Mesendoderm (in vitro differentiated cells): ENCODE results near the gene DOP1A. TPM values are rescaled to one million over a fixed set of nuclear protein-coding genes. Genes with fewer than 3 reads are reported as not detected.

Experiments used
- DNase-seq: peaks from one replicate; pipeline ENCODE4 v3.0.0; 2013
- H2AK5ac ChIP-seq: 2 replicates; pipeline ENCODE4 v1.6.1; 2013; ENCODE audit warnings: low read length, inconsistent platforms
- H2BK120ac ChIP-seq: 2 replicates; pipeline ENCODE4 v1.6.1; 2013; ENCODE audit warnings: low read depth, mild to moderate bottlenecking, low read length, moderate library complexity, mixed read lengths
- H2BK15ac ChIP-seq: replicated peaks from 2 replicates; pipeline ENCODE4 v1.6.1; 2013; ENCODE audit warnings: low read depth, mild to moderate bottlenecking, moderate library complexity
- H2BK5ac ChIP-seq: 2 replicates; pipeline ENCODE4 v1.6.1; 2013; ENCODE audit warnings: low read length, inconsistent platforms
- H3K18ac ChIP-seq: 2 replicates; pipeline ENCODE4 v1.6.1; 2013; ENCODE audit warnings: mild to moderate bottlenecking, low read length, mixed read lengths
- H3K23ac ChIP-seq: one replicate; pipeline ENCODE4 v1.6.1; 2013; ENCODE audit warnings: low read length
- H3K27ac ChIP-seq: 2 replicates; pipeline ENCODE4 v1.5.1; 2013; ENCODE audit warnings: low read depth, mild to moderate bottlenecking, inconsistent platforms, low read length, moderate library complexity
- H3K27me3 ChIP-seq: 2 replicates; pipeline ENCODE4 v1.6.1; 2013; ENCODE audit warnings: low read length, control low read depth, mild to moderate bottlenecking, inconsistent platforms; ENCODE audit not compliant: insufficient read depth, poor library complexity
- H3K36me3 ChIP-seq: 2 replicates; pipeline ENCODE4 v1.6.1; 2013; ENCODE audit warnings: low read length, inconsistent platforms; ENCODE audit not compliant: control insufficient read depth, insufficient read depth
- H3K4ac ChIP-seq: one replicate; pipeline ENCODE4 v1.6.1; 2013; ENCODE audit warnings: low read depth, mild to moderate bottlenecking, low read length, moderate library complexity
- H3K4me1 ChIP-seq: 2 replicates; pipeline ENCODE4 v1.6.1; 2013; ENCODE audit warnings: low read depth, low read length, inconsistent platforms; ENCODE audit not compliant: control insufficient read depth
- H3K4me2 ChIP-seq: 2 replicates; pipeline ENCODE4 v1.6.1; 2013; ENCODE audit warnings: low read length
- H3K4me3 ChIP-seq: 2 replicates; pipeline ENCODE4 v1.5.1; 2013; ENCODE audit warnings: mild to moderate bottlenecking, low read length
- H3K56ac ChIP-seq: one replicate; pipeline ENCODE4 v1.6.1; 2013; ENCODE audit warnings: low read length
- H3K79me1 ChIP-seq: 2 replicates; pipeline ENCODE4 v1.6.1; 2013; ENCODE audit warnings: low read length, inconsistent platforms
- H3K79me2 ChIP-seq: 2 replicates; pipeline ENCODE4 v1.6.1; 2013; ENCODE audit warnings: mild to moderate bottlenecking, low read length; ENCODE audit not compliant: control insufficient read depth, insufficient read depth
- H3K9ac ChIP-seq: 2 replicates; pipeline ENCODE4 v1.6.1; 2013; ENCODE audit warnings: low read length, inconsistent platforms
- H4K5ac ChIP-seq: one replicate; pipeline ENCODE4 v1.6.1; 2013; ENCODE audit warnings: low read length
- H4K8ac ChIP-seq: one replicate; pipeline ENCODE4 v1.6.1; 2013; ENCODE audit warnings: low read depth, mild to moderate bottlenecking, control low read depth, low read length, moderate library complexity
- WGBS: extraction: QIAGEN DNeasy Blood & Tissue Kit; methylation state at CpG from one replicate; pipeline ENCODE4 v1.1.7; 2013; ENCODE audit warnings: low lambda C conversion rate, missing lambda C conversion rate; ENCODE audit not compliant: insufficient coverage; ENCODE audit errors: extremely low coverage; 5-methylcytosine and 5-hydroxymethylcytosine counted together
- polyA plus RNA-seq, 2 experiments: library from polyadenylated mRNA; stranded (reverse); fragments of 200-250 nt; gene quantifications; one replicate each; pipeline ENCODE4 v1.2.3, GENCODE V29; 2013

DOP1A gene
- polyA plus RNA-seq (2013, experiment 1 of 2), result 3.7 TPM
- 3.5 TPM for polyA plus RNA-seq (2013, experiment 2 of 2)

GRCh38 chr6:83067448-83068439 is at the start of gene DOP1A:
Gene DOP1A (plus strand): TSS chr6:83067671. CDS start chr6:83096978, 29,307 bp downstream.
- H2BK15ac ChIP-seq, result peak within 1 kb of the TSS; percentile 74
- no peak within 1 kb of the TSS for H4K5ac ChIP-seq
- H4K8ac ChIP-seq, result no peak within 1 kb of the TSS
- H3K4me1 ChIP-seq, result no peaks in the 10 kb centered on the region
- no peaks in the 10 kb centered on the region for H3K36me3 ChIP-seq
- no peaks in the 10 kb centered on the region for H3K79me1 ChIP-seq
- peaks cover 1% of the 10 kb centered on the region for H3K79me2 ChIP-seq
- H3K27me3 ChIP-seq, result no peaks in the 10 kb centered on the region
- H3K4ac ChIP-seq, result no peak within 1 kb of the TSS
- no peak within 1 kb of the TSS for H2AK5ac ChIP-seq
- H3K9ac ChIP-seq, result peak within 1 kb of the TSS; percentile 80
- H3K27ac ChIP-seq, result peak within 1 kb of the TSS; percentile 60
- no peak within 1 kb of the TSS for H2BK120ac ChIP-seq
- H3K4me2 ChIP-seq, result peak within 1 kb of the TSS; percentile 23
- peak within 1 kb of the TSS; percentile 45 for H3K18ac ChIP-seq
- H2BK5ac ChIP-seq, result no peak within 1 kb of the TSS
- H3K23ac ChIP-seq, result no peak within 1 kb of the TSS
- peak; percentile 97 for DNase-seq
- peak within 1 kb of the TSS; percentile 72 for H3K4me3 ChIP-seq
- H3K56ac ChIP-seq, result peak within 1 kb of the TSS; percentile 73
- WGBS, result no CpG with 5 or more reads among the region's 78 CpGs

- Histone ChIP-seq H3K56ac (no peak overlapping the region), H3K36me3 (no peaks in the 10 kb centered on the region)
Observed at GRCh38 chr6:83019741-83020140, 47.7 kb upstream of the DOP1A start.

GRCh38 chr6:83031689-83032088 is 35.8 kb upstream of the DOP1A start:
- no peaks in the 10 kb centered on the region for H3K79me1 ChIP-seq
- DNase-seq, result peak; percentile 20
- no peak overlapping the region for H2AK5ac ChIP-seq
- H3K27me3 ChIP-seq, result no peaks in the 10 kb centered on the region
- H3K4ac ChIP-seq, result no peak overlapping the region
- H2BK5ac ChIP-seq, result no peak overlapping the region
- peaks cover 4% of the 10 kb centered on the region for H3K36me3 ChIP-seq
- WGBS, result no CpG with 5 or more reads among the region's 6 CpGs
- H3K18ac ChIP-seq, result no peak overlapping the region
- no peaks in the 10 kb centered on the region for H3K4me1 ChIP-seq
- H3K4me3 ChIP-seq, result no peak overlapping the region
- H2BK120ac ChIP-seq, result no peak overlapping the region
- H3K9ac ChIP-seq, result no peak overlapping the region
- no peak overlapping the region for H3K23ac ChIP-seq
- no peak overlapping the region for H2BK15ac ChIP-seq
- no peak overlapping the region for H3K4me2 ChIP-seq
- no peak overlapping the region for H4K8ac ChIP-seq
- H3K79me2 ChIP-seq, result no peaks in the 10 kb centered on the region
- H4K5ac ChIP-seq, result no peak overlapping the region
- no peak overlapping the region for H3K27ac ChIP-seq
- H3K56ac ChIP-seq, result no peak overlapping the region

More at GRCh38 chr6:83019741-83020140, 47.7 kb upstream of the DOP1A start:
- Histone ChIP-seq H2BK5ac (no peak overlapping the region), H2BK15ac (no peak overlapping the region), H3K18ac (no peak overlapping the region), H4K8ac (no peak overlapping the region), H4K5ac (no peak overlapping the region), H3K9ac (no peak overlapping the region), H3K4ac (no peak overlapping the region), H3K27me3 (no peaks in the 10 kb centered on the region), H2BK120ac (no peak overlapping the region), H3K4me2 (no peak overlapping the region), H3K79me2 (no peaks in the 10 kb centered on the region), H3K4me3 (no peak overlapping the region), H3K23ac (no peak overlapping the region), H2AK5ac (no peak overlapping the region), H3K27ac (no peak overlapping the region), H3K4me1 (no peaks in the 10 kb centered on the region), H3K79me1 (no peaks in the 10 kb centered on the region)
- no peak for DNase-seq
- WGBS, result no CpG with 5 or more reads among the region's 4 CpGs

GRCh38 chr6:83038246-83038645 is 29.2 kb upstream of the DOP1A start:
- no peak overlapping the region for H3K4me2 ChIP-seq
- peaks cover 3% of the 10 kb centered on the region for H3K4me1 ChIP-seq
- no peak overlapping the region for H2BK5ac ChIP-seq
- no peak overlapping the region for H4K8ac ChIP-seq
- no peaks in the 10 kb centered on the region for H3K79me2 ChIP-seq
- H3K23ac ChIP-seq, result no peak overlapping the region
- H2AK5ac ChIP-seq, result no peak overlapping the region
- no peak overlapping the region for H3K56ac ChIP-seq
- peak; percentile 57 for DNase-seq
- WGBS, result no CpG with 5 or more reads among the region's 2 CpGs
- H2BK15ac ChIP-seq, result no peak overlapping the region
- no peaks in the 10 kb centered on the region for H3K27me3 ChIP-seq
- no peaks in the 10 kb centered on the region for H3K36me3 ChIP-seq
- H3K4ac ChIP-seq, result no peak overlapping the region
- H3K4me3 ChIP-seq, result no peak overlapping the region
- H4K5ac ChIP-seq, result no peak overlapping the region
- no peaks in the 10 kb centered on the region for H3K79me1 ChIP-seq
- no peak overlapping the region for H3K9ac ChIP-seq
- no peak overlapping the region for H3K18ac ChIP-seq
- H3K27ac ChIP-seq, result no peak overlapping the region
- H2BK120ac ChIP-seq, result no peak overlapping the region

- no peak overlapping the region for H3K4me3 ChIP-seq
- no peak overlapping the region for H2BK120ac ChIP-seq
- no peak overlapping the region for H4K8ac ChIP-seq
- H3K23ac ChIP-seq, result no peak overlapping the region
- H3K27me3 ChIP-seq, result no peaks in the 10 kb centered on the region
- no peak overlapping the region for H3K56ac ChIP-seq
- H3K79me2 ChIP-seq, result no peaks in the 10 kb centered on the region
- H2BK5ac ChIP-seq, result no peak overlapping the region
- H3K9ac ChIP-seq, result no peak overlapping the region
- no CpG with 5 or more reads among the region's 4 CpGs for WGBS
- no peaks in the 10 kb centered on the region for H3K36me3 ChIP-seq
- peaks cover 8% of the 10 kb centered on the region for H3K4me1 ChIP-seq
- no peak for DNase-seq
- no peak overlapping the region for H3K4ac ChIP-seq
- no peak overlapping the region for H3K27ac ChIP-seq
- no peaks in the 10 kb centered on the region for H3K79me1 ChIP-seq
- H2AK5ac ChIP-seq, result no peak overlapping the region
- no peak overlapping the region for H3K4me2 ChIP-seq
- no peak overlapping the region for H2BK15ac ChIP-seq
- H4K5ac ChIP-seq, result no peak overlapping the region
- no peak overlapping the region for H3K18ac ChIP-seq
Observed at GRCh38 chr6:83042467-83043053, 24.9 kb upstream of the DOP1A start.
